ENCODE results near the gene C16orf87. TPM values are rescaled to one million over a fixed set of nuclear protein-coding genes. Genes with fewer than 3 reads are reported as not detected.

The C16orf87 gene
- total and polyA plus RNA-seq, 2 donors (not counting 1 experiment from before 2014, with no cell fraction given), result 3.4 to 11.3 TPM

DNA sequence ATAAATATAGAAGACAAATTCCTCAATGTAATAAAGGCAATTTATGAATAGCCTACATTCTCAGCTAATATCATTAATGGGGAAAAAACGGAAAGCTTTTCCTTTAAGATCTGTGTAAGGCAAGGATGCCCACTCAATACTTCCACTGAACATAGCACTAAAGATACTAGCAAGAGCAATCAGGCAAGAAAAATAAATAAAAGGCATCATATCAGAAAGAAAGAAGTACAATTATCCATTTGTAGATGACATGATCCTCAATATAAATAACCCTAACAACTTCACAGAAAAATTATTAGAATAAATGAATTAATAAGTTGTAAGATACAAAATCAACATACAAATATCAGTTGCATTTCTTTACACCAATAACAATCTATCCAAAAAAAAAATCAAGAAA is 37.1 kb downstream of the C16orf87 start:
- H3K27me3 Mint-ChIP-seq, result no peaks in the 10 kb centered on the region
- H3K27ac Mint-ChIP-seq, result no peak overlapping the region
- no peaks in the 10 kb centered on the region for H4K20me1 ChIP-seq (ENCODE audit: control insufficient read depth, insufficient read depth, low read length, poor library complexity, severe bottlenecking)
- peaks cover 31% of the 10 kb centered on the region for H3K4me1 Mint-ChIP-seq
- no peak overlapping the region for H3K4me3 Mint-ChIP-seq
- H3K9me3 ChIP-seq (ENCODE audit: control extremely low read depth in 1 of 3, control insufficient read depth in 2 of 3, insufficient read depth in 1 of 3, low read length in 2 of 3), result peaks cover 5 to 13% (median 11%) of the 10 kb centered on the region in 3 donors
- H3K79me2 ChIP-seq (ENCODE audit: control insufficient read depth, insufficient read depth, low read length), result peaks cover 4% of the 10 kb centered on the region
- intact Hi-C loops (cut with micrococcal nuclease), result no loop called here
- no peak for DNase-seq
- H3K27me3 ChIP-seq (replicated peaks in 1 of 4; ENCODE audit: control extremely low read depth in 1 of 4, control insufficient read depth in 3 of 4, insufficient read depth in 4 of 4, low read length in 3 of 4), result no peaks in the 10 kb centered on the region
- POLR2A ChIA-PET, result no interaction called here
- CTCF ChIA-PET, result no interaction called here
- no peak overlapping the region for H3K4me2 ChIP-seq (replicated peaks; ENCODE audit: low read depth, low read length, poor library complexity, severe bottlenecking)
- WGBS (ENCODE audit: insufficient coverage), result no CpG with 5 or more reads among the region's 1 CpG
- no peak for TF ChIP-seq EZH2 (IDR thresholded peaks at IDR 0.05; ENCODE audit: borderline replicate concordance, insufficient read depth, low read depth, low read length, poor library complexity, severe bottlenecking)
- TF ChIP-seq, protein P1, sequence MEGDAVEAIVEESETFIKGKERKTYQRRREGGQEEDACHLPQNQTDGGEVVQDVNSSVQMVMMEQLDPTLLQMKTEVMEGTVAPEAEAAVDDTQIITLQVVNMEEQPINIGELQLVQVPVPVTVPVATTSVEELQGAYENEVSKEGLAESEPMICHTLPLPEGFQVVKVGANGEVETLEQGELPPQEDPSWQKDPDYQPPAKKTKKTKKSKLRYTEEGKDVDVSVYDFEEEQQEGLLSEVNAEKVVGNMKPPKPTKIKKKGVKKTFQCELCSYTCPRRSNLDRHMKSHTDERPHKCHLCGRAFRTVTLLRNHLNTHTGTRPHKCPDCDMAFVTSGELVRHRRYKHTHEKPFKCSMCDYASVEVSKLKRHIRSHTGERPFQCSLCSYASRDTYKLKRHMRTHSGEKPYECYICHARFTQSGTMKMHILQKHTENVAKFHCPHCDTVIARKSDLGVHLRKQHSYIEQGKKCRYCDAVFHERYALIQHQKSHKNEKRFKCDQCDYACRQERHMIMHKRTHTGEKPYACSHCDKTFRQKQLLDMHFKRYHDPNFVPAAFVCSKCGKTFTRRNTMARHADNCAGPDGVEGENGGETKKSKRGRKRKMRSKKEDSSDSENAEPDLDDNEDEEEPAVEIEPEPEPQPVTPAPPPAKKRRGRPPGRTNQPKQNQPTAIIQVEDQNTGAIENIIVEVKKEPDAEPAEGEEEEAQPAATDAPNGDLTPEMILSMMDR (IDR thresholded peaks at IDR 0.05), result no peak
- H3K36me3 ChIP-seq (replicated peaks in 1 of 2; ENCODE audit: control extremely low read depth in 1 of 2, control insufficient read depth in 1 of 2, extremely low read depth in 1 of 2, insufficient read depth in 2 of 2, low read length in 1 of 2), result no peaks in the 10 kb centered on the region
- ATAC-seq (ENCODE audit: low read depth), result no peak
- H2AFZ ChIP-seq (ENCODE audit: insufficient read depth, low read depth, low read length, poor library complexity, severe bottlenecking), result no peak overlapping the region
- peaks cover 19 to 25% of the 10 kb centered on the region in 2 donors for H3K4me1 ChIP-seq (ENCODE audit: control insufficient read depth in 2 of 2, insufficient read depth in 2 of 2, low read length in 2 of 2)
- no peak overlapping the region for H3K4me3 ChIP-seq (ENCODE audit: control extremely low read depth in 1 of 5, extremely low read depth in 1 of 5, insufficient read depth in 1 of 5, low read depth in 2 of 5, low read length in 4 of 5)
- H3K9me3 Mint-ChIP-seq (ENCODE audit: insufficient read depth), result peaks cover 12% of the 10 kb centered on the region
- H3K9ac ChIP-seq (ENCODE audit: low read length), result no peak overlapping the region
- H3K27ac ChIP-seq (ENCODE audit: low read length in 2 of 2), result no peak overlapping the region

DNA sequence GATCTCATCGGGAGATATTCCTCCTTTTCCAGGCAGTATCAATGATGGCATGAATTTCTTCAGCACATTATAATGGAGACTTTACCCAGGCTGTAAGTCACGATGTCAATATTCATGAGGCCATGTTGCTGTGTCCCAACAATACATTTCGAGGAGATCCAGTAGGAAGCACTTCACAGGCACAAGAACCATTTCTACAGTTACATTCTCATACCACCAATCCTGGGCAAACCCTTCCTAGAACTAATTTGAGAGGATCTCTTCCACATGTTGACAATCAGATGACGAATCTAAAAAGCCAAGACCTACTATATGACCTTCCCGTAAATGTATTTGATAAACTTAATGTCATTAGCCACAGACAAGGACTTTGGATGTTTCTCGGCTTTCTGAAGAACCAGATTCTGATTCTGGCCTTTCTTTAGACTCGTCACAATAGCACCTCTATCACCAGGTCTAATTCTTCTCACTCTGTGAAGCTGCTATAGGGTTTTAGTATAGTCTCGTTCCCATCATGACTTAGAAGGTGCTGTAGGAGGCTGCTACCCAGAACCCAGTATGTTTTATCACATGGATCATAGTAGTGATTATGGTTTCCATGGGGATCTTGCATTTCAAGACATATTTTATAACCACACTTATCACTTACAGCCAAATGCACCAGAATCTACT is 40.2 kb downstream of the C16orf87 start:
- no peaks in the 10 kb centered on the region for H3K27me3 ChIP-seq (replicated peaks in 1 of 4; ENCODE audit: control extremely low read depth in 1 of 4, control insufficient read depth in 3 of 4, insufficient read depth in 4 of 4, low read length in 3 of 4)
- H3K4me2 ChIP-seq (replicated peaks; ENCODE audit: low read depth, low read length, poor library complexity, severe bottlenecking), result peak overlapping the region; percentile 93
- Mint-ChIP-seq H3K4me1 (peaks cover 50% of the 10 kb centered on the region), H3K27ac (peak overlapping the region; percentile 81), H3K4me3 (peak overlapping the region; percentile 85), H3K27me3 (no peaks in the 10 kb centered on the region), H3K9me3 (ENCODE audit: insufficient read depth) (peaks cover 15% of the 10 kb centered on the region)
- no peak for DNase-seq
- no peak for TF ChIP-seq EZH2 (IDR thresholded peaks at IDR 0.05; ENCODE audit: borderline replicate concordance, insufficient read depth, low read depth, low read length, poor library complexity, severe bottlenecking)
- TF ChIP-seq, protein P1 (IDR thresholded peaks at IDR 0.05), result no peak
- no peaks in the 10 kb centered on the region for H3K36me3 ChIP-seq (replicated peaks in 1 of 2; ENCODE audit: control extremely low read depth in 1 of 2, control insufficient read depth in 1 of 2, extremely low read depth in 1 of 2, insufficient read depth in 2 of 2, low read length in 1 of 2)
- H3K9me3 ChIP-seq (ENCODE audit: control extremely low read depth in 1 of 3, control insufficient read depth in 2 of 3, insufficient read depth in 1 of 3, low read length in 2 of 3), result peaks cover 8 to 20% (median 20%) of the 10 kb centered on the region in 3 donors
- H4K20me1 ChIP-seq (ENCODE audit: control insufficient read depth, insufficient read depth, low read length, poor library complexity, severe bottlenecking), result no peaks in the 10 kb centered on the region
- peak overlapping the region; percentile 98 for H2AFZ ChIP-seq (ENCODE audit: insufficient read depth, low read depth, low read length, poor library complexity, severe bottlenecking)
- peaks cover 4% of the 10 kb centered on the region for H3K79me2 ChIP-seq (ENCODE audit: control insufficient read depth, insufficient read depth, low read length)
- H3K4me1 ChIP-seq (ENCODE audit: control insufficient read depth in 2 of 2, insufficient read depth in 2 of 2, low read length in 2 of 2), result peaks cover 36 to 39% of the 10 kb centered on the region in 2 donors
- peak overlapping the region in 1 of 2 donors; percentile 51 for H3K27ac ChIP-seq (ENCODE audit: low read length in 2 of 2)
- 93% methylated on average over 5 of the region's 8 CpGs for WGBS (ENCODE audit: insufficient coverage)
- peak overlapping the region in 4 of 5 experiments; percentile 21 to 90 (median 72) for H3K4me3 ChIP-seq (ENCODE audit: control extremely low read depth in 1 of 5, extremely low read depth in 1 of 5, insufficient read depth in 1 of 5, low read depth in 2 of 5, low read length in 4 of 5)
- POLR2A ChIA-PET, result no interaction called here
- H3K9ac ChIP-seq (ENCODE audit: low read length), result peak overlapping the region; percentile 86
- intact Hi-C loops (cut with micrococcal nuclease), result loop anchor here (1.0 to 2.0 kb wide), 5 partner anchors 20 to 170 kb away; partner anchors contain the start of genes C16orf87, GPT2, ORC6 and SHCBP1
- CTCF ChIA-PET, result interaction anchor here (0.6 to 2.8 kb wide), 5 partner anchors 11 to 135 kb away, joined by 3 to 11 read pairs (median 4); no protein-coding TSS in a partner anchor
- no peak for ATAC-seq (ENCODE audit: low read depth)

Data from B cell (primary cell).